ENCODE measurements around the gene ZNF646.

- no peak for TF ChIP-seq CTCF (IDR thresholded peaks at IDR 0.05)
- no peak for TF ChIP-seq POLR2A (IDR thresholded peaks at IDR 0.05)
These were observed 19.8 kb downstream of the ZNF646 start for GRCh38 chr16:31094088-31094423.

Data from body of pancreas (tissue), 4 donors.